ENCODE data around the gene PACRG.

The PACRG gene

DNA sequence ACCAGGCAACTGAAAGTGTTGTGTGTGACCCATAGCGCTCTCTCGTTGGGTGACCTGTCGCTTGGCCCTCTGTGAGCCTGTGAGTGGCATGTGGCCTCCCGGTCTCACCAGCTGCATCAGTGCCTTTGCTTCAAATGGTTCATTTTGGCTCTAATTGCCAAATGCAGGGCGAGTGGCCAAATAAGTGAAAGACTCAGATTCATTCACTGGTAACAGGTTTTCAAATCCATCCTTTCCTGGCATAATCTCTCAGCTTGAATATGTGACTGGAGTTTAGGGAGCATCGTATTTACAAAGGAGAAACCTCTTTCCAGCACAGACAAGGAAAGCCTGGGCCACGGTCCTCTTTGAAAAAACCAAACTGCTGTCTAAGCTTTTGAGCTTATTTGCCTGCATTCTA lies 365.1 kb downstream of the PACRG start:
- no peak for DNase-seq

DNA sequence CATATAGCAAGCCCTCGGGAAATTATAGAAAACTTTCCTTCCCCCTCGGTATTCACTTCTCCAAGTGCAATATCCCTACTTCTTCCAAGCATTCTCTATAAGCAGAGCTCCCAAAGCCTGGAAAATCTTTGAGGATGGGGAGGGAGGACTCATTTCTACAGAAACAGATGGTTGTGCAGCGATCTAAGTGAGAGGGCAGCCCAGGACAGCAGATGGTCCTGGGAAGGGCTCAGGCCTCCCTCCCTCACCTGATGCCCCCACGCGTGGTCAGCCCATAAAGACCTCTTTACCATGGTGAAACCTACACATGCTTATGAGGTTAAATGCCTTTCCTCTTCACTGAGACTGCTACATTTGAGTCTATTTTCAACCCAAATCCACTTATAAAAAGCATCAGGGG lies 367.1 kb downstream of the PACRG start:
- DNase-seq = no peak

DNA sequence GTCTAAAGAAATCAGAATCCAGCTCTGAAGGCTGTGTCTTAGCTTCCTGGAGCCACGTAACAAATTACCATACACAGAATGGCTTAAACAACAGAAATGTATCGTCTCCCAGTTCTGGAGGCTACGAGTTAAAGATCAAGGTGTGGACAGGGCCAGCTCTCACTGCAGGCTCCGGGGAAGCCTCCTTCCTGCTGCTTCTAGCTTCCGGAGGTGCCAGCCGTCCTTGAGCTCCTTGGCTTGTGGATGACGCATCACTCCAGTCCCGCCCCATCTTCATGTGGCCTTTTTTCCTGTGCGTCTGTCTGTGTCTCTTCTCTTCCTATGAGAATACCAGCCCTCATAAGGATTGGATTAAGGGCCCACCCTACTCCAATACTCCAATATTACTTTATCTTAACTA lies 367.6 kb downstream of the PACRG start:
- peak; percentile 9 for DNase-seq

DNA sequence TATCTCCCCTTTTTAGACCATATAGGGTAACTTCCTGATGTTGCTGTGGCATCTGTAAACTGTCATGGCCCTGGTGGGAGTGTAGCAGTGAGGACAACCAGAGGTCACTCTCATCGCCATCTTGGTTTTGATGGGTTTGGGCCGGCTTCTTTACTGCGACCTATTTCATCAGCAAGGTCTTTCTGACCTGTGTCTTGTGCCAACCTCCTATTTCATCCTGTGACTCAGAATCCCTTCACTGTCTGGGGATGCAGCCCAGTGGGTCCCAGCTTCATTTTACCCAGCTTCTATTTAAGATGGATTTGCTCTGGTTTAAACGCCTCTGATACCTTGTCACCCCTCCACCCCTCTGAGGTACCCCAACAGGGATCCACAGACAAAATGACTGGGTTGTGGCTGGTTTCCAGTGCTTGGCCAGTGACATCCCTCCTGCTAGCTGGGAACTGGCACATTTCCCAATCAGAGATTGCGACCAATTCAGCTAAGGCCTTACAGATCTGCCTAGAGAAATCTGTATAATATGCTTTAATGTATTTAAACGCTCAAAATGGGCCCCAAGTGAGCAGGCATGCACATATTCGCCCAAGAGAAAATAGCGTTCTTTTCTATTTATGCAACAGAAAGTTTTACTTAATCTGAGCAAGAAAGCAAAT lies 371.2 kb downstream of the PACRG start:
- DNase-seq = no peak

DNA sequence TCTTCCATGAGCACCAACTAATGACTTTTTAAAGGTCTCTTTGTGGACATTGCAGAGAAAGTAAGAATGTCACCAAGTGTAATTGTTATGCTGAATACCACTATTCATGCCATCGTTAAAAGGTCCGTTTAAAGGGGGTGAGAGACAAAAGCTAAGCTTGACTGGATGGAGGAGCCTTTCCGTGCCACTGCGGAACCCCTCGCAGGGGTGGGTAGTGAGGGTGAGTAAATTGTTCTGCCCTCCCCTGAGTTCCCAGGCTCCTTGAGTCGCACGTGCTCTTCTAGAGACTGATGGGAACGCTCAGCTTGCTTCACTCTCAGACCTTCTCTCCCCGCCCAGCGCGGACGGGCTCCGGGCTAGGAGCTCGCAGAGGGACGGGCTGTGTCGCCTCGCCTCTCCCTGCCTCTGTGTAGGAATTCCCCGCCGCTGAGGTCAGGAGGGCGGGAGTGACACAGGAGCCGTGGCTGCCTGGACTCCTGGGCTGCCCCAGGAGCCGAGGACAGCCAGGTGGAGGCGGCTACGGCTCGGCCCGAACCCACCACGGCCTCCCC lies 371.9 kb downstream of the PACRG start:
- DNase-seq = no peak

DNA sequence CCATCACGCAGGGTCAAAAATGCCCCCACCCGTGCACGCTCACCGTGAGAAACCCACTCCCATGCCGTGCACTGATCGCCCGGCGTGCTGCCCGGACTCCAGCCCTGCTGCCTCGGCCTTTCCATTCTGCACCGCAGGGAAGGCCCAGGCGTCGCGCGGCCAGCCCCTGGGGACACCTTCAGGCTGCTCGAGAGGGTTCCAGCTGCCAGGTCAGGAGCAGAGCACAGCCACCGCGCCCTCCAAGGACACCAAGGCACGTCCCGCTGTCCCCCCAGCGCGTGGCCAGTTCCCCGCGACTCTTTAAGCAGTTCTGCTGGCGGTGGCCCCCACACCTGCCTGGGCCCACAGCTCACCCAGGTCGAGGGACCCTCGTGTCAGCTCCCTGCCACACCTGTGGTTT lies 372.5 kb downstream of the PACRG start:
- DNase-seq = no peak

DNA sequence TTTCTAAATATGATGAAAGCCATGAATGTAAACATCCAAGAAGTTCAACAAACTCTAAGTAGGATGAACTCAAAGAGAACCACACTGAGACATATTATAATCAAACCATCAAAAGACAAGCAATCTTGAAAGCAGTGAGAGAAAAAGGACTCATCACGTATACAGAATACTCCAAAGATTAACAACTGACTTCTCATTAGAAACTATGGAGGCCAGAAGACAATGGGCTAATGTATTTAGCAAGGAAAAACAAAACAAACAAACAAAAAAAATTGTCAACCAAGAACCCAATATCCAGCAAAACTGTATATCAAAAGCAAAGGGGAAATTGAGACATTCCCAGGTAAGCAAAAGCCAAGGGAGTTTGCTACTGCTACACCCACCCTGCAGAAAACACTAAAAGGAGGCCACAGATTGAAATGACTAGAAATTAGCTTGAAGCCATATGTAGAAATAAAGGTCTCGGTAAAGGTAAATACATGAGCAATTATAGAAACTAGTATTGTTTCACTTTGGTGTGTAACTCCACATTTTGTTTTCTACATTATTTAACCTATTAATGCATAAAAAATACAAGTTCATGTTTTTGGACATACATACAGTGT lies 385.7 kb downstream of the PACRG start:
- DNase-seq = no peak

DNA sequence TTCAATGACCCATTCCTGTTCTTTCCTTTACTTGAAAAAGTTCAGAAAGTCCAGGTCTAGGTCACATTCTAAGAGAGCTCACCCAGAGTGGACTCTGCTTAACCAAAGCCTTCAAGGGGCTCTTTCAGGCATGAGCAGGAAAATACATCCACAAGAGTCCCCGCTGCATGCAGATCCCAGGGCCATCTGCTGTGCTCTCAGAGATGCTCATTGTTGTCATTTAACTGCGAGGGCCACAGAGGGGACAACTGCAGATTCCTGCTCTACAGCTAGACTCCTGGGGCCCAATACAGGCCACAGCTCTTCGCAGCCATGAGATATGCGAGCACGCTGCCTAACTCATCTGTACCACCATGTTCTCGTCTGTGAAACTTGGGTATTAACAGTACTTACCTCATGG lies 391.2 kb downstream of the PACRG start:
- DNase-seq = no peak

DNA sequence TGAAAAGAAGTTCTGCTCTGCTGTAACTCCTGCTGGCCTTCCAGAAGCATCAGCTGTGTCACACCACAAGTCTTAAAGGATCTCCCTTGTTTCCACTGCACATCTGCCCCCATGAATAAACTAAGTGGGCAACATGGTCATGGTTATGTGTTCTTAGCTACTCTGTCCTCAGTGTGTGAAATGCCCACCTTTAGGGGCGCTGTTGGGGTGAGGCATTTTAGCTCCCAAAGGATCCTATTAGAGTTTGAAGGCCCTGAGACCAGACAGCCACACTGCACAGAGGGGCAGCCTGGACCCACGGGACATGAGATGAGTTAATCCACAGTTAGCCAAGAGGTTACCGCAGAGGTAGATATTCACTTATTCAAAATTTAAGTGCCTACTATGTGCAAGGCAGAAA lies 392.4 kb downstream of the PACRG start:
- DNase-seq = no peak

DNA sequence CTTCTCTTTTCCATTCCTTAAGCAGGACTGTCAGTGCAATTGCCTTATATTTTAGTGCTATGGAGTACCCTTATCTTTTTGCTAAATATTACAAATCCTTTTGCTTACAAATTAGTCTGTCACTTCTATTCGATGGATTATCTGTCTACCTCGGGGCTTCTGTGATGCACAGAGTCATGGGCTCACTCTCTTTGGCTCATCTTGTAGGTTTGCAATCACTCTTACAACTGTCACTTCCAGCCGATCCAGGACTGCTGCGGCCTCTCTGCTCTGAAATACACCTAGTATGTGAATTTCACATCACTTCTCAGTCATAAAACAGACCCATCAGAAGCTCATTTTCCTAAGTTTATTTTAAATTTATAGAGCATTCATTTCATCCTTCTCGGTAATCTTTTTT lies 393.5 kb downstream of the PACRG start:
- no peak for DNase-seq

DNA sequence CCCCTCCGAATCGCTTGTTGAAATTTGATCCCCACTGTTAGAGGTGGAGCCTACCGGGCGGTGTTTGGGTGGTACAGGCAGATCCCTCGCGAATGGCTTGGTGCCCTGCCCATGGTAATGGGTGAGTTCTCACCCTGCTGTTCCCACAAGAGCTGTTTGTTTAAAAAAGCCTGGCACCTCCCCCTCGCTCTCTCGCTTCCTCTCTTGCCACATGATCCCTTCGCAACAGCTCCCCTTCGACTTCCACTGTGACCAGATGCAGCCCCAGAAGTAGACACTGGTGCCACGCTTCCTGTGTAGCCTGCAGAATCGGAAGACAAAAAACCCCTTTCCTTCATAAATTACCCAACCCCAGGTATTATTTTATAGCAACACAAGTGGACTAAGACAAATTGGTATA lies 394.6 kb downstream of the PACRG start:
- no peak for DNase-seq

DNA sequence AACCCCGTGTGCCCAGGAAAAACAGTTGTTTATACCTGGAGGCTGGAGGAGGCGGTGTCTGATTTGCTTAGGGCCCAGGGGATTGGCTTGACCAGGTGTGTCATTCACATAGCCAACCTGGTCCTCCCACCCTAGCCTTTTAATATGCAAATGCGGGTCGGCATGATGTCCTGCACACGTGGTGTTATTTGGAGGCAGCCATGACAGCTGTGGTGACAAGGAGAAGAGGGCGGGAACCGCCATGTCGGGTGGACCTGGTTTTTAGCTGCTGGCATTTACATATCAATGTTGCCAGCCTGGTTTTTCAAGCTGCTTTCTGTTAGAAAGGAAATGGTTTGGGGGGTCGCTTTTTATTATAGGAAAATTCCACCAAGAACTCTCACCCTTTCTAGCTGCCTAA lies 395.3 kb downstream of the PACRG start:
- no peak for DNase-seq

DNA sequence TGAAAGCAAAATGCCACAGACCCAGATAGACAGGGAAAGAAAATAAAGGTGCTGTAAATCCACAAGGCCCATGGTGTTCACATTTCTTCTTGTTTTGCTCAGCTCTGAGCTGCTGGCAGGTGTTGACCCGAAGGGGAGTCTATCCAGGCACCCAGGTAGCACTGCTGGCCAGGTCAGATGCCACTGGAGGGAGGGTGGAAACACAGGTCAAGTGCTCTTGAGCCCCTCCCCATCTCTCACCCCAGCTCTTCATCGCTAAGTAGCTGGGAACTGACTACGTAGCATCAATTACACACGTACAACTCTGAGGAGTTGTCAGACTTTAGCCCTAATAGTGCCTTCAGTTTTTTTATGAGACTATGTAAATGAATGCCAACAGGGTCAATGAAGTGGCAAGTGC lies 399.0 kb downstream of the PACRG start:
- DNase-seq = no peak

DNA sequence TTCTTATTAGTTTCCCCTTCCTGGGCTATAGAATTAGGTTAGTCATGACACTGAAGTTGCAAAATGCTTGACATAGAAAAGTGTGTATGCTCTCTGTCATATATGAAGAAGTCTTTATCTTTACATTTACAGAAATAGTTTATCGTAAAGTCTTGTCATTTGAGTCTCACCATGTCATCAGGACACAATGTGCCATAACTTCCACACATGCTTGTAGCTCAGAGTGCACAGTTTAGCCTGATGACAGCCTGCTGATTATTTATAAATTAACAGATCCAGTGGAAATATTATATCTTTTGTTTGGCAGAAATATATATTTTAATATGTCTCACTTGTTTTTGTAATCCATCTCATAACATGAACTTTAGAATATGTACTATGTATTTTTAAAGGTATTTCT lies 399.8 kb downstream of the PACRG start:
- no peak for DNase-seq

DNA sequence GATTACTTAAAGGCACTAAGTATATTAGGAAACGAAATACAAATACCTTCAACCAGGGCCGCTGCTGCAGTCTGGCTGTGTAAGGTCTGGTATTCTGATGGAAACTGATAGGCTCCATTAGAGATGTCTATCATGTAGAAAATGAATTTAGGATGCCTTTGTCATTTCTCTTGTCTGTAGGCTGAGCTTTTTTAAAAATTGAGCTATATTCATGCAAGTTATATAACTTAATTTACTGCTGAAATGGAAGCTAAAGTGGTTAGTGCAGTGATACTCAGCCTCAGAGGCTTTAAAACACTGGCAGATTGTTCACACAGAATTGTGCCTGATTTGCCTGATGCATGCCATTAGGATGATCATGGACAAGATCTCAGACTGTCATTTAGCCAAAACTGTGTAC lies 400.6 kb downstream of the PACRG start:
- no peak for DNase-seq

DNA sequence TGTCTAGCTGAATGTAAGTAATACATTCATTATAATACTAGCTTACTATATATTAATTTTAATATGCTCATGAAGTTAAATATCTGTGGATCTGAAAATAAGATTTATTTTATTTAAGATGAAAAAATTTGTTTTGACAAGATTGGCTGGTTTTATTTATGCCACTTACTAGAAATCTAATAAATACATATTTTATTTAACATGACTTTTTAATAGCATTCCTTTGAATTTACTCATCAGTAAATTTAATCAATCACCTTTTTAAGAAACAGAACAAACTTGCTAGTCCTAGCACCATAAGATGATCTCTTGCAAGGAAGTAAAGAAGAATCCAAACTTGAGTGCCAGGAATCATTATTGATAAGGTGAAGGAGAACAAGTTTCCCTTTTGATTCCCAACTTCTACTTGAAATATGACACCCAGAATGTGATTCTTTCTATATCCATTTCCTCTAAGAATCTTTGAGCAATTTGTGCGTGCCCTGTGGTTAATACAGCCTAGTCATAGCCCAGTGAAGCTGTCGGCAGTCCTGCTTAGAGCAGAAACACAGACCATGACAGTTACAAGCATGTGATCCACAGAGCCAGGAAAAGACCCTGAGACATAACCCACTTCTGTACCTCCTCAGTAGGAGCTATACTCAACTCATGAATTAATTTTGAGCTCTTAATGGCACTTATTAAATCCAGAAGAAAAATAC lies 404.4 kb downstream of the PACRG start:
- peak; percentile 32 for DNase-seq

DNA sequence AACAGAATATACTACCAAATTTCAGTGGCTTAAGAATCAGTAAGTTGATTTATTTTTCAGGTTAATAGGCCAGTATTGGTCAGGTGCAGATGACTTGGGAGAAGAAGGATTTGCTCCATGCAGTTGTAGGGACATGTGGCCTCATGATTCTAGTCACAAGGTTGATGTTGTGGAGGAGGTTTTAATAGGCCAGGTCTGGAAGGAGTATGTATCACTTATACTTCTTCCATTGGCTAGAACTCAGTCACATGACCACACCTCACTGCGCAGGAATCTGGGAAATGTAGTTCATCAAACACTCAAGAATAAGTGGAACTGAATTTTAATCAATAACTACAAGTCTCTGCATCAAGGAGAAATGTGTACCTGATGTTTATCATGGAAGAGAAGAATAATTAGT lies 405.2 kb downstream of the PACRG start:
- DNase-seq = no peak

DNA sequence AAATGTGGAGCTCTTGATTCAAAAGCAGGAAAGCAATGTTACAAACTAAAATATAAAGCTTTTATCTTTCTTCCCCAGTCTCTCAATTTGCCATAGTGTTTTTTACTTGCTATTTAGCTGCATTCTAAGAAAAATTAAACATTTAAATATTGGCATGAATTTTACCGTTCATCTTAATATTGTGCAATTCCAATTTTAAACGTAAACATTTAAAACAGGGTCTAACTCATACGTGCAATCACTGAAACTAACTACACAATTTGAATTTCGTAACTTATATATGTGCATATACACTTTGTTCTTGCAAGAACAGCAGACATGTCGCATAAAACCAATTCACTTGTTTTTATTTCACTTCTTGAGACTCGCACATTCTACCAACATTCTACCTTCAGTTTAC lies 405.9 kb downstream of the PACRG start:
- no peak for DNase-seq

DNA sequence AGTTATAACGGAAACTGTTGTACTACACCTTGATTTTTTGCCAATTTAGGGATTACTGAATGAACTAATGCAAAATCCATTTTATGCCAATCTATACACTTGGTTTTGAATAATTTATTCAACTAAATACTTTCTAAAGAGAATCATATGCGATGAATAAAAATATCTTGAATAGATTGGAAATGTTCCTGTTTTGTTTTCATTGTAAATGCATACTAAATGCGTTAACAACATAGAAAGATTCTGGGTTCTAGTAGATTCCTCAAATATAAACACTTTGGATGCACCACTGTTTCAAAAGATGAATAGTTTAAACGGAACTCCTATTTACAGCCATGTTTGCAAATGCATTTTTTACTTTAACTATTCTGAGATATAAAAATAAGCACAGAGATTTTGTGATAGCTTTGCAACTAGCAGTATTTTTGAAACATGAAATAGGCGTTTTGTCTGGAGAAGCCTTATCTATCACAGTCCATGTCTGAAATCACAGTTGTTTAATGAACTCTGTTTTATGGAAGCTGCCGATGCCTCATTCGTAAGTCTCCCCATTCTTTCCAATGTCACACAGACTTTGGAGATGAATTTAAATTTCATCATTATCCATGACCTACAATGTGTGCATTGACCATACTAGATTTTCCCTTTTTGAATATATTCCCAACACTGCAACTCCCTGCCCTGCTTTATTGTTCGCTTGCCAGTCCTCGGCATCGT lies 409.1 kb downstream of the PACRG start:
- no peak for DNase-seq

DNA sequence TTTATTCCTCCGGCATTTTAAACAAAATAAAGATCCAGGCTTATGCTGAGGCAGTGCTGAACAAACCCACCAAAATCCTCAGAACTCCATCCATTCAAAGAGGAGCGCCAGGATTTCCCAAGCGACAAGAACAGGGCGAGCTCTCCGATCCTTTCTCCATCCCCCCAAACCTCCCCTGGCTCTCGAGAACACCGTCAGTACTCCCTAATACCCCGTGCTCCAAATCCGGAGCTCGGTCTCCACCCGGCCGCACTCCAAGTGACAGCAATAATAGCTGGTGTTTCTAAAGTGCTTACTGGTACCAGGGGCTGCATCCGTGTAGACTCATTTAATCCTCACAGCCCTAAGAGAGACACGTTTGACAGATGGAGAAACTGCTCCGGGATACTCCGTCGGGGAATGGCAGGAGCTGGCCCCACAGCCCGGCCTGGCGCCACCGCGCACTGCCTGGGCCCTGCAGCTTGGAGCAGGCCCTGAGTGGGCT lies 409.7 kb downstream of the PACRG start:
- DNase-seq = no peak

DNA sequence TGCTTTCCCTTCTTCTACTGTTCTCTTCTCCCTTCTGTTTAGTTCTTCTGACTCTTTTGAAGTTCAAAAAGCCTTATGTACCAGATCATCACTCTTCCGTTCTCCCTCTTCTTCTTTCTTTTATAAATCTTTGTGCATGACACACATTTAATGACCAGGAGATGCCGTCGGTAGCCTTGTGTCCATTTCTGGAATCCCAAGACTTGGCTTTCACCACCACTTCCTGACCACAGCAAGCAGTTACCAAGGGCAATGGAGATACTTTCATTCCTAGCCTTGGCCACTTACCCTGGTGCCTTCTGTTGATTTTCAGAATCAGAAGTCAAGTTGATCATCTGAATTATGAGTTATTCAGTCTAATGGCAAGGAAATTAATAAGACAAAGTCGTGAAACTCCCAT lies 418.3 kb downstream of the PACRG start:
- DNase-seq = peak; percentile 7

DNA sequence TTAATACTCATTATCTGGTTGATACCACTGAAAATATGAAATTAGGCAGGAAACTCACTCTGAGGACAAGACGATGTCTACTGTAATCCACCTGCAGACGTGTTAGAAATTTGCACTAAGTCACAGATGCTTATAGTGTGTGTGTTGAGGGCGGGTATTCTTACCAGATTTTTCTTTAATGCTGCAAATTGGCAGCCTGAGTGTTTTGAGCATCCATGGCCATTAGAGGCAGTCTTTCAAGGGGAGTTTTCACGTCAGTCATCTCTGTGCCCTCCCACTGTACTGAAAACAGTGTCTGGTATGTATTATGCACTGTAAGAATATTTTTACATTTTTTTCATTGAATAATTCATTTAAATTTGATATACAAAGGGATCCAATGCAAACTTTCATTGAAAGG lies 420.2 kb downstream of the PACRG start:
- peak; percentile 23 for DNase-seq

Data from fibroblast of skin of back (primary cell).